Right lobe of liver (tissue), 4 donors: Measurements from ENCODE around the gene MGARP.

Experiments
- POLR2A ChIP-seq: fragments of 450-650 bp; IDR thresholded peaks from one replicate; pipeline ENCODE4 v1.6.1; 2017; ENCODE audit warnings: antibody characterized with exemption, mild to moderate bottlenecking
- TF ChIP-seq, protein P1 (sequence below), 4 donors: fragments of 200-600 bp in 3 of 4; fragments of 450-650 bp in 1 of 4; IDR thresholded peaks; one replicate each; pipeline versions ENCODE4 v1.5.1 to v1.8.0; 2016 to 2022; ENCODE audit warnings: antibody characterized with exemption in 4 of 4, mild to moderate bottlenecking in 2 of 4
- donor health status: DM: no; HTN: no; CAD: no.
- donor health status: DM: no; HTN: no; CAD: no.
- donor health status: DM: no; HTN: yes; CAD: no.

DNA sequence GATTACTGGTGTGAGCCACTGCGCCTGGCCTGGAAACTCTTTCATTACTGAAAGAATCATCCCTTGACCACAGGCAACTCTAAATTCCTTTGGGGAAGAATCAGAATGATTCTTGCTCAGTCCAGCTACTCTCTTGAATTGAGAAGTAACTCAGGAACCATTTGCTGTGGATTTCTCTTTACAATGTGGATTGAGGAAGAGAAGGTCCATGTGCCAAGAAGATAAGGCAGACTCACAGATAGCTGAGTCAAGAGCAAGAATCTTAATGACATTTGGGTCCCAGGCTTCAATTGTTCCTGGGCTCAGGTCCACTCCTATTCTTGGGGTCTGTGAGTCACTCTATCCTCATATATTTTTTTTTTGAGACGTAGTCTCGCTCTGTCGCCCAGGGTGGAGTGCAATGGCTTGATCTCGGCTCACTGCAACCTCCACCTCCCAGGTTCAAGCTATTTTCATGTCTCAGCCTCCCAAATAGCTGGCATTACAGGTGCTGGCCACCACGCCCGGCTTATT is 6.2 kb upstream of the MGARP start:
- TF ChIP-seq, protein P1, sequence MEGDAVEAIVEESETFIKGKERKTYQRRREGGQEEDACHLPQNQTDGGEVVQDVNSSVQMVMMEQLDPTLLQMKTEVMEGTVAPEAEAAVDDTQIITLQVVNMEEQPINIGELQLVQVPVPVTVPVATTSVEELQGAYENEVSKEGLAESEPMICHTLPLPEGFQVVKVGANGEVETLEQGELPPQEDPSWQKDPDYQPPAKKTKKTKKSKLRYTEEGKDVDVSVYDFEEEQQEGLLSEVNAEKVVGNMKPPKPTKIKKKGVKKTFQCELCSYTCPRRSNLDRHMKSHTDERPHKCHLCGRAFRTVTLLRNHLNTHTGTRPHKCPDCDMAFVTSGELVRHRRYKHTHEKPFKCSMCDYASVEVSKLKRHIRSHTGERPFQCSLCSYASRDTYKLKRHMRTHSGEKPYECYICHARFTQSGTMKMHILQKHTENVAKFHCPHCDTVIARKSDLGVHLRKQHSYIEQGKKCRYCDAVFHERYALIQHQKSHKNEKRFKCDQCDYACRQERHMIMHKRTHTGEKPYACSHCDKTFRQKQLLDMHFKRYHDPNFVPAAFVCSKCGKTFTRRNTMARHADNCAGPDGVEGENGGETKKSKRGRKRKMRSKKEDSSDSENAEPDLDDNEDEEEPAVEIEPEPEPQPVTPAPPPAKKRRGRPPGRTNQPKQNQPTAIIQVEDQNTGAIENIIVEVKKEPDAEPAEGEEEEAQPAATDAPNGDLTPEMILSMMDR (IDR thresholded peaks at IDR 0.05), result no peak
- no peak for TF ChIP-seq POLR2A
